Liver (tissue), 3 donors: ENCODE measurements around the gene PHC2.

Experiments used
- GABPA ChIP-seq, 2 donors: IDR thresholded peaks in 1 of 2; conservative IDR thresholded peaks in 1 of 2; 2 replicates each; pipeline ENCODE4 v1.6.1; 2016; ENCODE audit warnings: antibody characterized with exemption in 2 of 2, mild to moderate bottlenecking in 1 of 2, moderate library complexity in 1 of 2
- HNF4A ChIP-seq, 2 donors: conservative IDR thresholded peaks; 2 replicates each; pipeline ENCODE4 v1.6.1; 2016; ENCODE audit warnings: antibody characterized with exemption in 2 of 2, mild to moderate bottlenecking in 2 of 2
- HNF4G ChIP-seq: IDR thresholded peaks from 2 replicates; pipeline ENCODE4 v1.6.1; 2016; ENCODE audit warnings: antibody characterized with exemption
- NR2F2 ChIP-seq: IDR thresholded peaks from 2 replicates; pipeline ENCODE4 v1.6.1; 2016; ENCODE audit warnings: antibody characterized with exemption
- SP1 ChIP-seq: IDR thresholded peaks from 2 replicates; pipeline ENCODE4 v1.6.1; 2018; ENCODE audit warnings: antibody characterized with exemption, mild to moderate bottlenecking
- YY1 ChIP-seq: IDR thresholded peaks from 2 replicates; pipeline ENCODE4 v1.6.1; 2016; ENCODE audit warnings: antibody characterized with exemption, mild to moderate bottlenecking
- TF ChIP-seq, protein P1 (sequence below): fragments of 150-350 bp; IDR thresholded peaks from 2 replicates; pipeline ENCODE4 v1.5.1; 2017; ENCODE audit warnings: improper control_type of control experiment, low read depth, low read length; ENCODE audit not compliant: missing input control
- TF ChIP-seq, protein P2 (sequence below): IDR thresholded peaks from 2 replicates; pipeline ENCODE4 v1.6.1; 2016; ENCODE audit warnings: antibody characterized with exemption
- TF ChIP-seq, protein P3 (sequence below): IDR thresholded peaks from 2 replicates; pipeline ENCODE4 v1.6.1; 2016; ENCODE audit warnings: antibody characterized with exemption, mild to moderate bottlenecking
- TF ChIP-seq, protein P4 (sequence below): IDR thresholded peaks from 2 replicates; pipeline ENCODE4 v1.6.1; 2016; ENCODE audit warnings: antibody characterized with exemption
- donor health status: healthy.
- donor health status: healthy.

DNA sequence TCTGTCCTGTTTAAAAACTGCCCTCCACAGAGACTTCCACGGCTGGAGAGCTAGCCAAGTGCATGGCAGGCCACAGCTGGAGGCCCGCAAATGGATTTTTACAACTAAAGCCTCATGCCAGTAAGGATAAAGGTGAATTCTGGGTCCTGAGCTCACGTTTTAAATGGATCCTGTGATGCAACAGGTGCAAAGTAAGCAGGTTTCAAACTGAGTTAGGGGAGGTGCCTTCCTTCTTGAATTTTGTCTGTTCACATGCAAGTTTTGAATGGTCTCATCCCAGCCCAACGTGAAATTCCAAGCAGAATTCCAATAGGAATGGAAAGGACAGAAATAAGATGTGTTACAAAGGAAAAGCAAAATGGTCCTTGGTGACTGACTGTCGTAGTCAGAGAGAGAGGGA, 73.8 kb downstream of the PHC2 start:
- TF ChIP-seq, protein P1, sequence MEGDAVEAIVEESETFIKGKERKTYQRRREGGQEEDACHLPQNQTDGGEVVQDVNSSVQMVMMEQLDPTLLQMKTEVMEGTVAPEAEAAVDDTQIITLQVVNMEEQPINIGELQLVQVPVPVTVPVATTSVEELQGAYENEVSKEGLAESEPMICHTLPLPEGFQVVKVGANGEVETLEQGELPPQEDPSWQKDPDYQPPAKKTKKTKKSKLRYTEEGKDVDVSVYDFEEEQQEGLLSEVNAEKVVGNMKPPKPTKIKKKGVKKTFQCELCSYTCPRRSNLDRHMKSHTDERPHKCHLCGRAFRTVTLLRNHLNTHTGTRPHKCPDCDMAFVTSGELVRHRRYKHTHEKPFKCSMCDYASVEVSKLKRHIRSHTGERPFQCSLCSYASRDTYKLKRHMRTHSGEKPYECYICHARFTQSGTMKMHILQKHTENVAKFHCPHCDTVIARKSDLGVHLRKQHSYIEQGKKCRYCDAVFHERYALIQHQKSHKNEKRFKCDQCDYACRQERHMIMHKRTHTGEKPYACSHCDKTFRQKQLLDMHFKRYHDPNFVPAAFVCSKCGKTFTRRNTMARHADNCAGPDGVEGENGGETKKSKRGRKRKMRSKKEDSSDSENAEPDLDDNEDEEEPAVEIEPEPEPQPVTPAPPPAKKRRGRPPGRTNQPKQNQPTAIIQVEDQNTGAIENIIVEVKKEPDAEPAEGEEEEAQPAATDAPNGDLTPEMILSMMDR: no peak
- TF ChIP-seq NR2F2 (no peak), YY1 (no peak), GABPA (IDR thresholded peaks at IDR 0.05 in 1 of 2, conservative IDR thresholded peaks at IDR 0.05 in 1 of 2) (no peak), SP1 (no peak), HNF4G (no peak), HNF4A (conservative IDR thresholded peaks at IDR 0.05) (no peak)
- TF ChIP-seq, protein P2, sequence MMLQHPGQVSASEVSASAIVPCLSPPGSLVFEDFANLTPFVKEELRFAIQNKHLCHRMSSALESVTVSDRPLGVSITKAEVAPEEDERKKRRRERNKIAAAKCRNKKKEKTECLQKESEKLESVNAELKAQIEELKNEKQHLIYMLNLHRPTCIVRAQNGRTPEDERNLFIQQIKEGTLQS: no peak
- TF ChIP-seq, protein P3, sequence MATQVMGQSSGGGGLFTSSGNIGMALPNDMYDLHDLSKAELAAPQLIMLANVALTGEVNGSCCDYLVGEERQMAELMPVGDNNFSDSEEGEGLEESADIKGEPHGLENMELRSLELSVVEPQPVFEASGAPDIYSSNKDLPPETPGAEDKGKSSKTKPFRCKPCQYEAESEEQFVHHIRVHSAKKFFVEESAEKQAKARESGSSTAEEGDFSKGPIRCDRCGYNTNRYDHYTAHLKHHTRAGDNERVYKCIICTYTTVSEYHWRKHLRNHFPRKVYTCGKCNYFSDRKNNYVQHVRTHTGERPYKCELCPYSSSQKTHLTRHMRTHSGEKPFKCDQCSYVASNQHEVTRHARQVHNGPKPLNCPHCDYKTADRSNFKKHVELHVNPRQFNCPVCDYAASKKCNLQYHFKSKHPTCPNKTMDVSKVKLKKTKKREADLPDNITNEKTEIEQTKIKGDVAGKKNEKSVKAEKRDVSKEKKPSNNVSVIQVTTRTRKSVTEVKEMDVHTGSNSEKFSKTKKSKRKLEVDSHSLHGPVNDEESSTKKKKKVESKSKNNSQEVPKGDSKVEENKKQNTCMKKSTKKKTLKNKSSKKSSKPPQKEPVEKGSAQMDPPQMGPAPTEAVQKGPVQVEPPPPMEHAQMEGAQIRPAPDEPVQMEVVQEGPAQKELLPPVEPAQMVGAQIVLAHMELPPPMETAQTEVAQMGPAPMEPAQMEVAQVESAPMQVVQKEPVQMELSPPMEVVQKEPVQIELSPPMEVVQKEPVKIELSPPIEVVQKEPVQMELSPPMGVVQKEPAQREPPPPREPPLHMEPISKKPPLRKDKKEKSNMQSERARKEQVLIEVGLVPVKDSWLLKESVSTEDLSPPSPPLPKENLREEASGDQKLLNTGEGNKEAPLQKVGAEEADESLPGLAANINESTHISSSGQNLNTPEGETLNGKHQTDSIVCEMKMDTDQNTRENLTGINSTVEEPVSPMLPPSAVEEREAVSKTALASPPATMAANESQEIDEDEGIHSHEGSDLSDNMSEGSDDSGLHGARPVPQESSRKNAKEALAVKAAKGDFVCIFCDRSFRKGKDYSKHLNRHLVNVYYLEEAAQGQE: no peak
- TF ChIP-seq, protein P4, sequence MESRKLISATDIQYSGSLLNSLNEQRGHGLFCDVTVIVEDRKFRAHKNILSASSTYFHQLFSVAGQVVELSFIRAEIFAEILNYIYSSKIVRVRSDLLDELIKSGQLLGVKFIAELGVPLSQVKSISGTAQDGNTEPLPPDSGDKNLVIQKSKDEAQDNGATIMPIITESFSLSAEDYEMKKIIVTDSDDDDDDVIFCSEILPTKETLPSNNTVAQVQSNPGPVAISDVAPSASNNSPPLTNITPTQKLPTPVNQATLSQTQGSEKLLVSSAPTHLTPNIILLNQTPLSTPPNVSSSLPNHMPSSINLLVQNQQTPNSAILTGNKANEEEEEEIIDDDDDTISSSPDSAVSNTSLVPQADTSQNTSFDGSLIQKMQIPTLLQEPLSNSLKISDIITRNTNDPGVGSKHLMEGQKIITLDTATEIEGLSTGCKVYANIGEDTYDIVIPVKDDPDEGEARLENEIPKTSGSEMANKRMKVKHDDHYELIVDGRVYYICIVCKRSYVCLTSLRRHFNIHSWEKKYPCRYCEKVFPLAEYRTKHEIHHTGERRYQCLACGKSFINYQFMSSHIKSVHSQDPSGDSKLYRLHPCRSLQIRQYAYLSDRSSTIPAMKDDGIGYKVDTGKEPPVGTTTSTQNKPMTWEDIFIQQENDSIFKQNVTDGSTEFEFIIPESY: no peak
